Activated T-cell treated with anti-CD3 and anti-CD28 coated beads, Interleukin-2, amount 50 U/mL, for 4 hours (primary cell): Measurements from ENCODE around the gene PTPRR. TPM values are rescaled to one million over a fixed set of nuclear protein-coding genes. Genes with fewer than 3 reads are reported as not detected.

Experiments
- ATAC-seq, 2 donors: fragments of 200-7000 bp; cut with Tn5 transposase; one replicate each; pipeline ENCODE4 v1.10.0; 2021
- DNase-seq: peaks from one replicate; pipeline ENCODE4 v3.0.0-alpha.2; 2020
- H3K27me3 Mint-ChIP-seq: one replicate; pipeline ENCODE4 v1.8.0; 2021; ENCODE audit warnings: low read depth, mixed read lengths
- H3K36me3 Mint-ChIP-seq: one replicate; pipeline ENCODE4 v1.8.0; 2022; ENCODE audit warnings: mixed read lengths; ENCODE audit not compliant: insufficient read depth
- H3K4me1 Mint-ChIP-seq: one replicate; pipeline ENCODE4 v1.8.0; 2021; ENCODE audit warnings: low read depth, mixed read lengths
- H3K4me3 Mint-ChIP-seq: one replicate; pipeline ENCODE4 v1.8.0; 2021; ENCODE audit warnings: mild to moderate bottlenecking, moderate library complexity, mixed read lengths
- H3K9me3 Mint-ChIP-seq: one replicate; pipeline ENCODE4 v1.8.0; 2021; ENCODE audit warnings: mixed read lengths
- total RNA-seq, 3 donors: library from RNA; stranded (reverse); gene quantifications; one replicate each; pipeline ENCODE4 v1.2.1, GENCODE V29; 2021

Gene PTPRR, protein sequence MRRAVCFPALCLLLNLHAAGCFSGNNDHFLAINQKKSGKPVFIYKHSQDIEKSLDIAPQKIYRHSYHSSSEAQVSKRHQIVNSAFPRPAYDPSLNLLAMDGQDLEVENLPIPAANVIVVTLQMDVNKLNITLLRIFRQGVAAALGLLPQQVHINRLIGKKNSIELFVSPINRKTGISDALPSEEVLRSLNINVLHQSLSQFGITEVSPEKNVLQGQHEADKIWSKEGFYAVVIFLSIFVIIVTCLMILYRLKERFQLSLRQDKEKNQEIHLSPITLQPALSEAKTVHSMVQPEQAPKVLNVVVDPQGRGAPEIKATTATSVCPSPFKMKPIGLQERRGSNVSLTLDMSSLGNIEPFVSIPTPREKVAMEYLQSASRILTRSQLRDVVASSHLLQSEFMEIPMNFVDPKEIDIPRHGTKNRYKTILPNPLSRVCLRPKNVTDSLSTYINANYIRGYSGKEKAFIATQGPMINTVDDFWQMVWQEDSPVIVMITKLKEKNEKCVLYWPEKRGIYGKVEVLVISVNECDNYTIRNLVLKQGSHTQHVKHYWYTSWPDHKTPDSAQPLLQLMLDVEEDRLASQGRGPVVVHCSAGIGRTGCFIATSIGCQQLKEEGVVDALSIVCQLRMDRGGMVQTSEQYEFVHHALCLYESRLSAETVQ
- total RNA-seq, result not detected

DNA sequence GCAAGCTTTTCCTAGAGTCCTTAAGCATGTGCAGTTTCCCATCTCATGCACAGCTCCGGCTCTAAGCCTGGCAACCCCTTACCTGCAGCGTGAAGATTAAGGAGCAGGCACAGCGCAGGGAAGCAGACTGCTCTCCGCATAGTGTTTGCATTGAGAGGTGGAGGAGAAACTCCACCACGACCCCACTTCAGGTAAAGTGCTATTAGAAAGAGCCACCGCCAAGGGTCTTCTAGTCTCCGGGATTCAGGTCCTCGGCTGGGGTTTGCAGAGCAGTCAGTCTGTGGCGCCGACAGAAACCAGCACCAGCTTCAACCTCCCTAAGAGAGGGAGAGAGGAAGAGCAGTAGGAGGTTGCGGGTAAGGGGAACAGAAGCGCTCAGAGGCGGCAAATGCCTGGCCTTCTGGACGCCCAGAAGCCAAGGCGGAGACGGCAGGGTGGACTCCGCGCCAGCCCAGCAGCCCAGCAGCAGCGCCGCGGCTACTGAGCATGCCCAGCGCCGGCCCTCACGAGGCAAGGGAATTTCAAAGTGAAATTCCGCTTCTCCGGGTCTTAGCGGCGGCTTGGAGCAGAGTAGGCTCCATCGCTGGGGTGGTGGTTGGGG lies at the start of gene PTPRR:
TSS of gene PTPRR (minus strand) at position 488 of the 601 bp plus-strand sequence. CDS start at position 140, 348 bp downstream.
- H3K36me3 Mint-ChIP-seq, result no peaks in the 10 kb centered on the region
- H3K9me3 Mint-ChIP-seq, result no peaks in the 10 kb centered on the region
- ATAC-seq (no peak), DNase-seq (no peak)
- peaks cover 7% of the 10 kb centered on the region for H3K27me3 Mint-ChIP-seq
- H3K4me3 Mint-ChIP-seq, result no peak within 1 kb of the TSS
- no peaks in the 10 kb centered on the region for H3K4me1 Mint-ChIP-seq

DNA sequence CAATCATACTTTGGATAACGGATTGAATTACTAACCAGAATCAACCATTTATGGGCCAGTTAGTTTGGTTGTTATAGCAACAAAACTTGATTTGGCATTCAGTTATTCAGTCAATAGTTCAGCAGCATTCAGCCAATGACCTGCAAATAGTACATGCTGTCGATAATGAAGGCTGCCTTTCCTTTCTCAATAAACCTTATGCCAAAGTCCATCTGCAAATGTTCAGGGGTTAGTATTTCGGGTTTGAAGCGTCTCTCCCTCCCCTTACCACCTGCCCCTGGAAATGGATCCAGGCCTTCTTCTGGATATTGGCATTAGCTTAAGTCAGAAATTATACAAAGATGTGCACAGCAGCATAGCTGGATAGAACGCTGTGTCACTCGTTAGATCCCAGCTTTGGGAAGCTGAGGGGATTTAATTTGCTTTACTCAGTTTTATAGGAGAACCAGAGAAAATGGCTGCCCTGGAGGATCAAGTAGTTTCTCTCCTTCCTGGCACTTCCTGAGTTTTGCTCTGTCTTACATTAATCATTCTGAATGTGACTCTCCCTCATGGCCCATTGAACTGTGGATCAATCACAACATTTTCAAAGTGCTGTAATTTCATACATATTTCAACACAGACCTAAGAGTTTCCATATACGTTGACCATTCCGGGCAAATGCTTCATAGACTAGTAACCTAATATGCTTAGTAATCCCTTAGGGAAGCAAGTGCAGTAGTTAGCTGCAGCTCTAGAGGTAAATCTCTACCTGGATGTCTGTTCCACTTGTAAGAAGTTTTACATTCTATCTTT lies 46.7 kb upstream of the PTPRR start:
- no peak for ATAC-seq
- H3K4me1 Mint-ChIP-seq, result no peaks in the 10 kb centered on the region

DNA sequence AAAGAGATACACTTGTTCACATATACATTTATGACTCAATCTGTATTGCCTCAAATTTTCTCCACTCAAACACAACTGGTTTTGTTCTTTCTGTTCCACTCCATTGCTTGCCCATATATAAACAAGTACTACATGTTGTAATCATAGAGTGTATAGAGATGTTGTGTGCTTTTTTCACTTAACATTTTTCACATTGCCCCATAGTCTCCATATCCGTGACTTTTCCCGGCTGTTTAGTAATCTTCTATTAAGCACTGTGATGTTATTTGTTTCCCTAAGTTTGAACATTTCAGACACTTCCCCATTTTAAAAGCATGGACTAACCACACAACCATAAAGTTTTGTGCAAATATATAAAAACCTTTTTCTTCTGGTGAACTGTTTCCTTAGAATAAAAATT lies 45.5 kb upstream of the PTPRR start:
- no peaks in the 10 kb centered on the region for H3K9me3 Mint-ChIP-seq
- ATAC-seq (no peak), DNase-seq (no peak)
- H3K4me3 Mint-ChIP-seq, result no peak overlapping the region
- no peaks in the 10 kb centered on the region for H3K27me3 Mint-ChIP-seq
- H3K36me3 Mint-ChIP-seq, result no peaks in the 10 kb centered on the region
- H3K4me1 Mint-ChIP-seq, result no peaks in the 10 kb centered on the region

More for the DNA sequence above, 46.7 kb upstream of the PTPRR start:
- Mint-ChIP-seq H3K4me3 (no peak overlapping the region), H3K9me3 (no peaks in the 10 kb centered on the region), H3K27me3 (no peaks in the 10 kb centered on the region), H3K36me3 (no peaks in the 10 kb centered on the region)
- DNase-seq, result no peak

DNA sequence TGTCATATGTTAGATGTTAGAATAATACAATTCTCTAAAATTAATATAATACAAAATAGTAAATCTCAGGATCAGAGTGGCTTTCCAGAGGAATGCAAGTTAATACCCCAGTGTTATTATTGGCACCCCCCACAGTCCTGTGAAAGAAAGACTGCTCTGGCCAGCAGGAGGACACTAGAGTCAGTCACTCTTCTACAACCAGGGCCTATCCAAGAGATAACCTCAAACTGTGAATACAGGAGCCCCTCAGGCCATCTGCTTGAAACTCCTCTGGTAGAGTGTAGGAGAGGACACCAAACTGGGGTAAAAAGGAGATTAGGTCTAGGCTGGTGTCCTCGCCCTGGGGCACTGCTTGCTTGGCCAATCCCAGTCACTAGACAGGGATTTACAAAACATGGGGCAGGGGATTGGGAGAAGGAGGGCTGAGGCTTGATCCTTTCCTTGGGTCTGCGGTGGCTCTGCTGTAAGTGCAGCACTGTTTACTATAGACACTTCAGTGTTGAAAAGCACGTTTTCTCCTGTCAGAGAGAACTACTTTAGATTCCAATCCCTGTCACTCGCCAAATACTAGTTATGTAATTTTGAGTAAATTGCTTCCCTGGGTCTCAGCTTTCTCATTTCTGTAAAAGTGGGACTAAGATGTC lies 44.5 kb upstream of the PTPRR start:
- Mint-ChIP-seq H3K36me3 (no peaks in the 10 kb centered on the region), H3K27me3 (no peaks in the 10 kb centered on the region), H3K4me3 (no peak overlapping the region), H3K4me1 (no peaks in the 10 kb centered on the region), H3K9me3 (no peaks in the 10 kb centered on the region)
- DNase-seq, result no peak
- ATAC-seq, result no peak

DNA sequence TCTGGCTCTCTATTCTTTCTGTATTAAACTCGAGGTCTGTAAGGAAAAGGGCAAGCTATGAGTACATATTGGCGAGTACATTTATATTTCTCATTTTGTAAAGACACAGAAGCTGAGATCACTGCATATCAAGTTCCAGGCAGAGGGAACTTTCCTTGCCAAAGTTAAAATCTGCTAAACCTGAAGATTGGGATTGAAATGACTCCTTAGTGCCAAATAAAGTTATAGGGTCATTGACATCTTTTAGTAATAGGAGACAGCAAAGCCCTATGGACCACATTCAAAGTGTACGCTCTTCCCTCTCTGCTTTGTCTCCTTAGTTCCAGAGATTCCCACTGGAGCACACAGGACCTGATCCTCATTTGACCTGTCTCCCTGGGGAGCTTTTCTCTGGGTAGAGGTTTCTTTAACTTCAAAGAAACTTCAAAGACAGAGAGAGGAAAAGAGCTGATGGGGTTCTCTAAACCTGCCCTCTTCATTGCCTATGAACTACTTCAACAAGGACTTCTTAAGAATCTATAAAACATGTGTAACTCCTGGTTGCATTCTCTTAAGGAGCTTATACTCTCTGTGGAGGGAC lies 42.6 kb upstream of the PTPRR start:
- Mint-ChIP-seq H3K9me3 (peaks cover under 1% of the 10 kb centered on the region), H3K27me3 (no peaks in the 10 kb centered on the region), H3K36me3 (no peaks in the 10 kb centered on the region), H3K4me1 (no peaks in the 10 kb centered on the region), H3K4me3 (no peak overlapping the region)
- DNase-seq (no peak), ATAC-seq (no peak)

DNA sequence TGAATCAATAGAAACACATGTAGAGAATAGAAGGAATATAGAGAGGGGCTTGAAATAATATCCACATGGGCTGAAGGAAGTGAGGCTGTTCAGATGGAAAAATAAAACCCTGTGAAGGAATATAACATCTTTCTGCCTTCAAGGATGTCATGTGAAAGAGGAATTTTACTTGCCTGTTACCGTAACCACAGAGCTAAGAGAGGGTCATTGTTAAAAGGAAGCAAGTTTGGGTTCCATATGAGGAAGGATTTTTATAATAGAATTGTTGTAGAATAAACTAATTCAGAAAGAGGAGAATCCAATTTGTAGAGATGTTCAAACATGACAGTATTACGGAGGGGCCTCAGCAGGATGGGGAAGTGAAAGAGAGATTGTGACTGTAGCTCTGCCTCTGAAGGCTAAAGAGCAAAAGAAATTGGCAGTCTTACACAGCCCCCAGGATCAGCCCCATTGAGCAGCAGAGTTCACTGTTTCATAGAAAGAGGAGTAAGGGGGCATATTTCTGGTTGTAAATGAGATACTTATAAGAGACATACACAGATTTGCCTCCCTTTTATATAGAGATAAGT lies 41.8 kb upstream of the PTPRR start:
- no peaks in the 10 kb centered on the region for H3K27me3 Mint-ChIP-seq
- DNase-seq (no peak), ATAC-seq (no peak)
- H3K4me3 Mint-ChIP-seq, result no peak overlapping the region
- H3K4me1 Mint-ChIP-seq, result no peaks in the 10 kb centered on the region
- H3K36me3 Mint-ChIP-seq, result no peaks in the 10 kb centered on the region
- peaks cover 3% of the 10 kb centered on the region for H3K9me3 Mint-ChIP-seq

DNA sequence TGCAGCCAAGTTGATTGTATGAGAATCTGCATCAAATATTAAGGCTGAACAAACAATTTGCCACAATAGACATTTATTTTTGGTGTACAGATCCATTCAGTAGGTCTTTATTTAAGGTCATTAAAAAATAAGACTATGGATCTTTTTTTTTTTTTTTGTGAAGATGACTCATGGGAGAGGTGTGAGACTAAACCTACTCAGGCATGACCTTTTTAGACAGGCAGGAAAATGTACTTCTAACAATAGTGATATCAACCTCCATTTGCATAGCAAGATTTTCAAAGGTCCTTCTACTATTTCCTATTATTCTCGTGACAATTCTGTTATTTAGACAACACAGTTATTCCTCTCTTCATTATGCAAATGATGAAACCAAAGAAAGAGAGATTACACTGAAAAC lies 39.9 kb upstream of the PTPRR start:
- Mint-ChIP-seq H3K4me1 (no peaks in the 10 kb centered on the region), H3K9me3 (peaks cover 3% of the 10 kb centered on the region), H3K27me3 (no peaks in the 10 kb centered on the region), H3K36me3 (no peaks in the 10 kb centered on the region), H3K4me3 (no peak overlapping the region)
- ATAC-seq (no peak), DNase-seq (no peak)

DNA sequence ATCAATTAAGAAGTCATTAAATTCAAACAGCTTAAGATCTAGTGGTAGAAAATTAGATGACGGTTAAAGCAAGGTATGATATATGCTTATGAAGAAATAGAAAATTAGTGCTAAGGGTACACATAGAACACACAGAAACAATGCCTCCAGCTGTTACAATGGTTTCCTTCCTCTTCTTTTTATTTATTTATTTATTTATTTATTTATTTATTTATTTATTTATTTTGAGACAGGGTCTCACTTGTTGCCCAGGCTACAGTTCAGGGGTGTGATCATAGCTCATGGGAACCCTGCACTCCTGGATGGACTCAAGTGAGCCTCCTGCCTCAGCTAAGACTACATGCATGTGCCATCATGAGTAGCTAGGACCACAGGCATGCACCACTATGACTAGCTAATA lies 34.9 kb upstream of the PTPRR start:
- H3K9me3 Mint-ChIP-seq, result peaks cover 3% of the 10 kb centered on the region
- no peaks in the 10 kb centered on the region for H3K27me3 Mint-ChIP-seq
- ATAC-seq (no peak), DNase-seq (no peak)
- no peaks in the 10 kb centered on the region for H3K4me1 Mint-ChIP-seq
- no peak overlapping the region for H3K4me3 Mint-ChIP-seq
- H3K36me3 Mint-ChIP-seq, result no peaks in the 10 kb centered on the region

DNA sequence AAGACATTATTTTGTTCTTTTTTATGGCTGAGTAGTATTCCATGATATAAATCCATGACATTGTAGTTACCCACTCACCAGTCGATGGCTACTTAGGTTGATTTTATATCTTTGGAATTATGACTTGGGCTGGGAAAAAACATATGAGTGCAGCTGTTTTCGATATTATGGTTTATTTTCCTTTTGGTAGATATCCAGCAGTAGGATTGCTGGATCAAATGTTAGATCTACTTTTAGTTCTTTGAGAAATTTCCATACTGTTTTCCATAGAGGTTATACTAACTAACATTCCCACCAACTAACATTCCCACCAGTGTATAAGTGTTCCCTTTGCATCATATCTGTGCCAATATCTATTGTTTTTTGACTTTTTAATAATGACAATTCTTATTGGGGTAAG lies 29.9 kb upstream of the PTPRR start:
- no peaks in the 10 kb centered on the region for H3K36me3 Mint-ChIP-seq
- no peak for DNase-seq
- H3K27me3 Mint-ChIP-seq, result no peaks in the 10 kb centered on the region
- H3K9me3 Mint-ChIP-seq, result peaks cover 2% of the 10 kb centered on the region
- no peak overlapping the region for H3K4me3 Mint-ChIP-seq
- ATAC-seq, result no peak
- no peaks in the 10 kb centered on the region for H3K4me1 Mint-ChIP-seq

DNA sequence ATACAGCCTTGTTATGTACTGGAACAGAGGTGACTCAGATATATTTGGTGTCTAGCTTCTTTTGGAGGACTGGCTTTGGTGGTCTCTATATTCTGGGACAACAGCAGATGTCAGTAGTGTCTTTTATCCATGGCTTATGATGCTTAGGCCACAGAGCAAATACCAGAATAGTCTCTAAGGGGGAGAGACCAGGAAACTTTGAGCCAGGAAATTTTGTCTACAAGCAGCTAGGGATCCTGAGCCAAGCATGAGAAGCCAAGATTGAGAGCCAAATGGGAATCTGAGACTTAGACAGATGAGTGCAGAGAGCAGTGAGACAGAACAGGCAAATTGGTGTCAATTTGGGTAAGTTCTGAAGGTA lies 28.4 kb upstream of the PTPRR start:
- no peaks in the 10 kb centered on the region for H3K36me3 Mint-ChIP-seq
- H3K4me3 Mint-ChIP-seq, result no peak overlapping the region
- DNase-seq (no peak), ATAC-seq (no peak)
- H3K27me3 Mint-ChIP-seq, result no peaks in the 10 kb centered on the region
- H3K4me1 Mint-ChIP-seq, result no peaks in the 10 kb centered on the region
- H3K9me3 Mint-ChIP-seq, result peaks cover 4% of the 10 kb centered on the region

DNA sequence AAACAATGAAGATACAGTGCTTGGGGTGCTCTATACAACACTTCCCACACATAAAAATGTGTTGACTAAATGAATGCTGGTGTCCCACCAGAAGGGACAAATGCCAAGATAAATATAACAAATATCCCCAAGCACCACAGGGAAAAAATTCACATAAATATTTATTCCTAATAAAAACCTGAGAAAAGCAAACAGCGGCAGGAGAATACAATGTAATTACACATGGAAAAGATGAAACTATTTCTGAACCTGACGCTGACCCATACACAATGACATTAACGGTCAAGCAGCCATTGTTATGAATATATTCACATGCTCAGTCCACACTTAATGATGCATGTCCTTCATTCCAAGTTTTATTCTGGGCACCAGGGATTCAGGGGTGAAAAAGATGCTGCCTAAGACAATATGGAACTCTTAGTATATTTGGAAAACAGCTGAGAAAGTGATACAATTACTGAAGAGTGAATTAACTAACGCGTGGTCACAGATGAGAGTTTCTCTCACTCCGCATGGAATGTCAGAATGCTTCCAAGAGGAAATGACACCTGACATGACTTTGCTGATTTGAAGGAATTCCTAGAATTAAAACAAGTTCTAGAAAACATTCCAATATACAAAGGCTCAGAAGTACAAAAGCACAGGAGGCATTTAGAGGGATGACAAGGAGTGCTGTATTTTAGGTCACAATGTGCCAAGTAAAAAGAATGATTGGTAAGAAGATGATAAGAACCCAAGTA lies 27.9 kb upstream of the PTPRR start:
- no peaks in the 10 kb centered on the region for H3K27me3 Mint-ChIP-seq
- H3K9me3 Mint-ChIP-seq, result peaks cover 4% of the 10 kb centered on the region
- no peak overlapping the region for H3K4me3 Mint-ChIP-seq
- DNase-seq, result no peak
- no peak for ATAC-seq
- H3K36me3 Mint-ChIP-seq, result no peaks in the 10 kb centered on the region
- H3K4me1 Mint-ChIP-seq, result no peaks in the 10 kb centered on the region

DNA sequence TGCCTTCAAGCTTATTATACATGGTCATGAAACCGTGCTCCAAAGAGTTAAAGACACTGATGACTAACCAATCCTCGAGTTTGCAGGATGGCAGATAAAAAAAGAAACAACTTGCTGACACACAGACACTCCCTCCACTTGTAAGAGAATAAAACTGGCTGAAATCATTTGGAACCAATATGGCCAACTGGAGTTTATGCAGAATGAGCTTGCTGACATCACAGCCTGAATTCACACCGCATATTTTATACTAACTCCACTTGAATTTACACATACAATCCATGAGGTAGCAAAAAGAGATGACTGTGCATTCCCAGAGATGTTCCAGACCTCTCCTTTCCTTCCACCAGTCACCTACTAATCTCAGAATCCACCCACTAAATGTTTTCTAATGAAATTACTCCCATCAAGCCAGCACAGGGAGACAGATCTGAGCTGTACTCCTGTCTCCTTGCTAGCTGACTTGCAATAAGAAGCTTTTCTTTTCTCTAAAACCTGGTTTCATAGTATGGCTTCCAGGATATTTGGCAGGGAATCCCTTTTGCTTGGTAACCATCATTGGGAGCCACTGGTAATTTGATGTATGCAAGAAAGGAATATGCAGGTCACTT lies 15.8 kb upstream of the PTPRR start:
- Mint-ChIP-seq H3K4me3 (no peak overlapping the region), H3K36me3 (no peaks in the 10 kb centered on the region), H3K9me3 (no peaks in the 10 kb centered on the region), H3K4me1 (no peaks in the 10 kb centered on the region), H3K27me3 (no peaks in the 10 kb centered on the region)
- ATAC-seq (no peak), DNase-seq (no peak)

DNA sequence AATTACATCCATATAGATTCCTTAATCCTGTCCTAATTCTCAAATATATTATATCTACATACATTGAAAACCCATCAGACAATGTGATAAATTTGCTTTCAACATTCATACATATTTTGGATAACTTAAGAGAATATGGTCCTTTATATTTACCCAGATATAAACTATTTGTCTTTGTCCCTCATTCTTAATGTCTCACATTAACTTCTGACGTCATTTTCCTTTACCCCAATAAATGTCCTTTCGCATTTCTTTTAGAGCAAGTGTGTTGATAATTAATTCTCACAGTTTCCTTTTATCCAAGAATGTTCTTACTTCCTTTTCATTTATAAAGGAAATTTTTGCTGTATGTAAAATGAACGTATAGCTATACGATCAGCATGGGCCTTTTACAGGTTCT lies 12.6 kb upstream of the PTPRR start:
- Mint-ChIP-seq H3K27me3 (no peaks in the 10 kb centered on the region), H3K4me3 (no peak overlapping the region), H3K4me1 (no peaks in the 10 kb centered on the region), H3K36me3 (no peaks in the 10 kb centered on the region), H3K9me3 (no peaks in the 10 kb centered on the region)
- DNase-seq (no peak), ATAC-seq (no peak)
